NCI-H2171 (cell line): Measurements from ENCODE around the gene SOWAHA.

Experiments used
- DNase-seq: peaks from one replicate; lab custom pipeline; 2025; lab: John Stamatoyannopoulos, UW

Gene SOWAHA

GRCh38 chr5:132812781-132813598, at the start of gene SOWAHA:
Gene SOWAHA, plus strand, starts transcription at chr5:132813302. Its CDS starts 320 bp downstream, at chr5:132813622.
- DNase-seq: peak; percentile 68

GRCh38 chr5:132764051-132764450, 49.1 kb upstream of the SOWAHA start:
- DNase-seq: no peak

- no peak for DNase-seq
Observed at GRCh38 chr5:132764671-132765238, 48.3 kb upstream of the SOWAHA start.

- DNase-seq: no peak
Observed at GRCh38 chr5:132765311-132766019, 47.6 kb upstream of the SOWAHA start.

GRCh38 chr5:132766020-132766805, 46.9 kb upstream of the SOWAHA start:
- DNase-seq: no peak

- DNase-seq: no peak
Observed at GRCh38 chr5:132766806-132767055, 46.4 kb upstream of the SOWAHA start.

GRCh38 chr5:132767150-132767549, 46.0 kb upstream of the SOWAHA start:
- DNase-seq: no peak

GRCh38 chr5:132768485-132768868, 44.6 kb upstream of the SOWAHA start:
- no peak for DNase-seq

GRCh38 chr5:132770476-132771159, 42.5 kb upstream of the SOWAHA start:
- DNase-seq: no peak

DNA sequence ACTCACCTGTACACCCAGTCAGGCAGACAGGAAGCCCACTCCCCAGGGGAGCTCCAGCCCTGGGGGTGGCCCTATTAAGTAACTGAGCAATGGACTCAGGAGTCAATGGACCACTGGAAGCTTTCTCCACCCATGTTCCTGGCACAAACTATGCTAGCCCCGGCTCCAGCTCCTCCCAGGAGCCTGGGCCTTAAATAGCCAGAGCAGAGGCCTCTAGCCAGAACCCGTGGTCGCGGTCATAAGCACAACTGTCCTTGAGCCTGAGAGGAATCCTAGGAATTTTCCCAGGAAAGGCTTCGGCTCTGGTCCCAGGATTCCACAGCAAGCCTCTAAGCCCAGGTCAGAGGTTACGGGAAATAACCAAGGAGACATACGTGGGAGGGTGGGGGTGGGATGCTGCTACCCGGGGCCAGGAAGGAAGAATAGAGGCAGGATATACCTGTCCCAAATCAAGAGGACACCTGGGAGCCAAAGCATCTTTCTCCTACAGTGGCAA, 41.6 kb upstream of the SOWAHA start:
- no peak for DNase-seq

GRCh38 chr5:132772291-132773070, 40.6 kb upstream of the SOWAHA start:
- DNase-seq: no peak

GRCh38 chr5:132773114-132773513, 40.0 kb upstream of the SOWAHA start:
- no peak for DNase-seq

- DNase-seq: peak; percentile 40
Observed at GRCh38 chr5:132773601-132774355, 39.3 kb upstream of the SOWAHA start.

DNA sequence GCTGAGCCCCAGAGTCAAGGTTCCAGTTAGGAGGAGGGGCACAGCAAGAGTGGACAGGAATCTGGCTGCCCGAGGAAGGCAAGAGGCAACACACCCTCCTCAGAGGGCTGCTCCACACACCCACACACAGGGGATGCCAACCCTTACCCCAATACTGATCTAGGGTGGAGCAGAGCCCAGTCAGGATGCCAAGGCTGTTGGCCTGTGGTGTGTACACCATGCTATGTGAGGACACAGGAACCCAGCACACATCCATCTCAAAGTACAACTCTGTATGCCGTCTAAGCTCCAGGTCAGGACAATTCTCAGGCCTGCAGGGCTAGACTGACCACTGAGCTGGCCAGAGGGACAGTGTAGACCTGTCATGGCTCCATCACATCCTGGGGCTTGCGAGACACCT, 38.7 kb upstream of the SOWAHA start:
- no peak for DNase-seq

- DNase-seq: no peak
Observed at GRCh38 chr5:132774896-132775295, 38.2 kb upstream of the SOWAHA start.

- DNase-seq: no peak
Observed at GRCh38 chr5:132775476-132775961, 37.6 kb upstream of the SOWAHA start.

DNA sequence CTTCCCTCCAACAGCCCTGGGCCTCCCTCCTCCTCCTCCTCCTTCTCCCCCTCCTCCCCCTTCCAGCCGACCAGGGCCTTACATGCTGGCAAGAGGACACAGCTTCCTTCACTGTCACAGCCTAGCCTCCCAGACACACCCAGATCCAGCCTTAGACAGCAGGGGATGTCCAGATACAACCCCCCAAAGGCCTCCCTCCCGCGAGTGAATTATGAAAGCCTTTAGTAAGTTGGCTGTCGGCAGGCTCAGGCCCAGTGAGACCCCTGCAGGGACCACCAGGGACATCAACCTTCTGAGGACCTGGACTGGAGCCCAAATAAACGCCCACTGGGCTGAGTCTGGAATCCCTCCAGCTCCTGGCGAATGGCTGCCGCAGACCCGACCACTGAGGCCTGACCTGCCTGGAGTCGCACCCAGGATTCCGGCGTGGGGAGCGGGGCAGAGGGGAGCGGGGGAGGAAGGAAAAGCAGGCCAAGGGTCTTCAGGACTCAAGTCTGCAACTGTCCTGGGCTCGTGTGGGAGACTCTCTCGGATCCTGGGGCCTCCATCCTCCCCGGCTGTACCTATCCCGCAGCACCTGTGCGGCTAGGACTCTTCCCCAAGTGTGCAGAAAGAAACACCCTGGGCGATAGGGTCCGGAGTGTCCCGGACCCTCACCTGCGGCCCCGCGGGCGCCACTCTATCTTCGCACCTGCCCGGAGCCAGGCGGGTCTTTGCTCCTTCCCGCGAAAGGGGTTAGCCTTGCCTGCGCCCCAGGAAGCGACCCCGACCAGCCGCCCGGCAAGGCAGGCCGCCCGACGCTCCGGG, 36.8 kb upstream of the SOWAHA start:
- DNase-seq: no peak

- DNase-seq: no peak
Observed at GRCh38 chr5:132776938-132777208, 36.2 kb upstream of the SOWAHA start.
